ENCODE measurements around the gene SLC23A2.

DNA sequence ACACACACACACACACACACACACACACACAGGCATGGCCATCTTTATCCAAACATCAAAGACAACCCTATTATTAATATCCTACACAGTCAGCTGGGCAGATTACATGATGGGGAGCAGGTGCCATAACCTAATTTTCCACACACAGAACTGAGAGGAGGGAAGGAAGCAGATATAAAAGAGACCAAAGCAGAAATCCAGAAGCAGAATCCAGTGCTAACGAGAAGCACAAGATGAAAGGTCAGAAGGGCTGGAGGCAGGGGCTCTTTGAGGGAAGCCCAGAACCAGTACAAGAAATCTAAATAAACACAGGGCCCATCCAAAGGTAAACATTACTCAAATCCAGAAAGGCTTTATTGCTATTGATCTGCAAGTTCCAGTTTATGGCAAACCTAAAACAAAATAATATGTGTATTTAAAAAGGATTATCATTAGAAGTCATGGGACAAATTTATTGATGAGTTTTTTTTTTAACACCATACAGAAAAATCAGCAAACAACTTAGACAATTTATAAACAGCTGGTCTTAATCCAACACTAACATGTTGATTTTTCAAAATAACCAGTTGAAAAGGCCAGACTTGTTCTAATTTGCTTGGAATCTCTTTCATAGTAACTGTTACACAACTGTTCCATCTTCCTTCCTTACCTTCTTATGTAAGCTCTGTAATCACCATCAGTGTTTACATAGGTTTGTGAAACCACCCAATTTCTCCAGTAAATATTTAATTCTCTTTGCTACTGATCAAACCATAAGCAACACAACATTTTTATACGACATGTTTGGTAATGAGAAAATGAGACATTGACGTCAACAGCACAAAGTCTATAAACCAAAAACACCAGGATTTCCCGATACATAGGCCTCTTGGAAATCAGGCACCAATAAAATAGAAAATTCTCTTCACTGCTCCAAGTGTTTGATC lies 34.2 kb downstream of the SLC23A2 start:
- TF ChIP-seq, protein P1, sequence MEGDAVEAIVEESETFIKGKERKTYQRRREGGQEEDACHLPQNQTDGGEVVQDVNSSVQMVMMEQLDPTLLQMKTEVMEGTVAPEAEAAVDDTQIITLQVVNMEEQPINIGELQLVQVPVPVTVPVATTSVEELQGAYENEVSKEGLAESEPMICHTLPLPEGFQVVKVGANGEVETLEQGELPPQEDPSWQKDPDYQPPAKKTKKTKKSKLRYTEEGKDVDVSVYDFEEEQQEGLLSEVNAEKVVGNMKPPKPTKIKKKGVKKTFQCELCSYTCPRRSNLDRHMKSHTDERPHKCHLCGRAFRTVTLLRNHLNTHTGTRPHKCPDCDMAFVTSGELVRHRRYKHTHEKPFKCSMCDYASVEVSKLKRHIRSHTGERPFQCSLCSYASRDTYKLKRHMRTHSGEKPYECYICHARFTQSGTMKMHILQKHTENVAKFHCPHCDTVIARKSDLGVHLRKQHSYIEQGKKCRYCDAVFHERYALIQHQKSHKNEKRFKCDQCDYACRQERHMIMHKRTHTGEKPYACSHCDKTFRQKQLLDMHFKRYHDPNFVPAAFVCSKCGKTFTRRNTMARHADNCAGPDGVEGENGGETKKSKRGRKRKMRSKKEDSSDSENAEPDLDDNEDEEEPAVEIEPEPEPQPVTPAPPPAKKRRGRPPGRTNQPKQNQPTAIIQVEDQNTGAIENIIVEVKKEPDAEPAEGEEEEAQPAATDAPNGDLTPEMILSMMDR (IDR thresholded peaks at IDR 0.05): no peak
- TF ChIP-seq, protein P2, sequence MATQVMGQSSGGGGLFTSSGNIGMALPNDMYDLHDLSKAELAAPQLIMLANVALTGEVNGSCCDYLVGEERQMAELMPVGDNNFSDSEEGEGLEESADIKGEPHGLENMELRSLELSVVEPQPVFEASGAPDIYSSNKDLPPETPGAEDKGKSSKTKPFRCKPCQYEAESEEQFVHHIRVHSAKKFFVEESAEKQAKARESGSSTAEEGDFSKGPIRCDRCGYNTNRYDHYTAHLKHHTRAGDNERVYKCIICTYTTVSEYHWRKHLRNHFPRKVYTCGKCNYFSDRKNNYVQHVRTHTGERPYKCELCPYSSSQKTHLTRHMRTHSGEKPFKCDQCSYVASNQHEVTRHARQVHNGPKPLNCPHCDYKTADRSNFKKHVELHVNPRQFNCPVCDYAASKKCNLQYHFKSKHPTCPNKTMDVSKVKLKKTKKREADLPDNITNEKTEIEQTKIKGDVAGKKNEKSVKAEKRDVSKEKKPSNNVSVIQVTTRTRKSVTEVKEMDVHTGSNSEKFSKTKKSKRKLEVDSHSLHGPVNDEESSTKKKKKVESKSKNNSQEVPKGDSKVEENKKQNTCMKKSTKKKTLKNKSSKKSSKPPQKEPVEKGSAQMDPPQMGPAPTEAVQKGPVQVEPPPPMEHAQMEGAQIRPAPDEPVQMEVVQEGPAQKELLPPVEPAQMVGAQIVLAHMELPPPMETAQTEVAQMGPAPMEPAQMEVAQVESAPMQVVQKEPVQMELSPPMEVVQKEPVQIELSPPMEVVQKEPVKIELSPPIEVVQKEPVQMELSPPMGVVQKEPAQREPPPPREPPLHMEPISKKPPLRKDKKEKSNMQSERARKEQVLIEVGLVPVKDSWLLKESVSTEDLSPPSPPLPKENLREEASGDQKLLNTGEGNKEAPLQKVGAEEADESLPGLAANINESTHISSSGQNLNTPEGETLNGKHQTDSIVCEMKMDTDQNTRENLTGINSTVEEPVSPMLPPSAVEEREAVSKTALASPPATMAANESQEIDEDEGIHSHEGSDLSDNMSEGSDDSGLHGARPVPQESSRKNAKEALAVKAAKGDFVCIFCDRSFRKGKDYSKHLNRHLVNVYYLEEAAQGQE (IDR thresholded peaks at IDR 0.05; ENCODE audit: insufficient read depth in 1 of 2, low read depth in 2 of 2, low read length in 1 of 2): no peak
- TF ChIP-seq POLR2AphosphoS5 (IDR thresholded peaks at IDR 0.05; ENCODE audit: low read depth, low read length) (no peak), TCF7L2 (IDR thresholded peaks at IDR 0.05; ENCODE audit: low read depth, low read length) (no peak)

All from Panc1 (cell line).